Lower leg skin (tissue), 4 donors: ENCODE measurements around the gene SIGLEC14. TPM values are rescaled to one million over a fixed set of nuclear protein-coding genes. Genes with fewer than 3 reads are reported as not detected.

ENCODE experiments used
- DNase-seq, 2 donors: peaks; one replicate each; pipeline ENCODE4 v3.0.0-alpha.2; 2019; ENCODE audit warnings: low spot score in 2 of 2
- H3K4me3 ChIP-seq: fragments of 200-600 bp; sonication (generic); 2 replicates; pipeline ENCODE4 v1.5.1; 2017; ENCODE audit warnings: mild to moderate bottlenecking, low read depth; ENCODE audit not compliant: poor library complexity, severe bottlenecking
- POLR2A ChIP-seq, 2 donors: fragments of 450-650 bp; IDR thresholded peaks; one replicate each; pipeline ENCODE4 v1.6.1; 2016 to 2017; ENCODE audit warnings: antibody characterized with exemption in 2 of 2, mild to moderate bottlenecking in 1 of 2, moderate library complexity in 1 of 2
- WGBS, 2 donors: methylation state at CpG; one replicate each; pipeline ENCODE4 v1.1.5; 2018; 5-methylcytosine and 5-hydroxymethylcytosine counted together
- intact Hi-C: fragments of 100-400 bp; cut with DNase I; formaldehyde crosslinking; loops from one replicate; pipeline ENCODE4 v1.15.0; 2023; ENCODE audit warnings: low total_unique reads
- total RNA-seq, 4 donors: library from RNA; depleted of rRNA; stranded (reverse); fragments of >200 nt; gene quantifications; one replicate each; pipeline ENCODE4 v1.1.0, GENCODE V29; 2016
- TF ChIP-seq, protein P1 (sequence below), 3 donors: fragments of 450-650 bp; IDR thresholded peaks; one replicate each; pipeline ENCODE4 v1.5.1; 2016; ENCODE audit warnings: antibody characterized with exemption in 3 of 3, mild to moderate bottlenecking in 3 of 3, moderate library complexity in 2 of 3

Gene SIGLEC14
- total RNA-seq, 4 donors from 2014 or later, result 0.84 to 1.0 TPM; not detected in 2

DNA sequence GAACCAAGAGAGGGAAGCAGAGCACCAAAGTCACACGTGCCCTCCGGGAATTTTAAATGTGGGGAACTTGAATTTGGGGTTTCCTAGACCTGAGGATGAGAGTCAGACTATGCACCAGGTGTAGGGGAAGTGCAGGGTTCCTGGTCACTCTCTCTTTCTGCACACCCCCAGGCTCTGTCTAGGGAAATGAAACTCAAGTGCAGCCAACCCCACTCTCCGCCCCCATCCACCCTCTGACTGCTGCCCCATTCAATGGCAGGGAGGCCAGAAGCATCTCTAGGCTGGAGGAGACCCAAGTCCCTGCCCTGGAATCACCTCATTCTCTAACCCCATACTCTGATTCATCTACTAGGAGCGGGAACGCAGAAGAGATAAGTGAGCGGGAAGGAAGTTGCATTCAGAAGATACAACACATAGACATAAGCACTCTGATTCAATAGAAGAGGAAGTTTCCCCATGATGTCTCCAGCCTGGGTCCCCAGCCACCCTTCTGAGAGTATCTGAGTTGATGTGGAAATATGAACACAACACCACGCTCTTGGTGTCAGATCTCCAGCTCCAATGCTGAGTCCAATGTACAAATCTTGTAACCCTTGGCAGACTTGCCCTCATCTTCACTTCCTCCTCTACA lies 4.7 kb upstream of the SIGLEC14 start:
- intact Hi-C loops, result no loop called here
- DNase-seq, result no peak
- TF ChIP-seq POLR2A (IDR thresholded peaks at IDR 0.05), result no peak
- TF ChIP-seq, protein P1, sequence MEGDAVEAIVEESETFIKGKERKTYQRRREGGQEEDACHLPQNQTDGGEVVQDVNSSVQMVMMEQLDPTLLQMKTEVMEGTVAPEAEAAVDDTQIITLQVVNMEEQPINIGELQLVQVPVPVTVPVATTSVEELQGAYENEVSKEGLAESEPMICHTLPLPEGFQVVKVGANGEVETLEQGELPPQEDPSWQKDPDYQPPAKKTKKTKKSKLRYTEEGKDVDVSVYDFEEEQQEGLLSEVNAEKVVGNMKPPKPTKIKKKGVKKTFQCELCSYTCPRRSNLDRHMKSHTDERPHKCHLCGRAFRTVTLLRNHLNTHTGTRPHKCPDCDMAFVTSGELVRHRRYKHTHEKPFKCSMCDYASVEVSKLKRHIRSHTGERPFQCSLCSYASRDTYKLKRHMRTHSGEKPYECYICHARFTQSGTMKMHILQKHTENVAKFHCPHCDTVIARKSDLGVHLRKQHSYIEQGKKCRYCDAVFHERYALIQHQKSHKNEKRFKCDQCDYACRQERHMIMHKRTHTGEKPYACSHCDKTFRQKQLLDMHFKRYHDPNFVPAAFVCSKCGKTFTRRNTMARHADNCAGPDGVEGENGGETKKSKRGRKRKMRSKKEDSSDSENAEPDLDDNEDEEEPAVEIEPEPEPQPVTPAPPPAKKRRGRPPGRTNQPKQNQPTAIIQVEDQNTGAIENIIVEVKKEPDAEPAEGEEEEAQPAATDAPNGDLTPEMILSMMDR (IDR thresholded peaks at IDR 0.05), result no peak
- 72 to 74% methylated on average over 7 of the region's 7 CpGs for WGBS, 2 donors
- no peak overlapping the region for H3K4me3 ChIP-seq

DNA sequence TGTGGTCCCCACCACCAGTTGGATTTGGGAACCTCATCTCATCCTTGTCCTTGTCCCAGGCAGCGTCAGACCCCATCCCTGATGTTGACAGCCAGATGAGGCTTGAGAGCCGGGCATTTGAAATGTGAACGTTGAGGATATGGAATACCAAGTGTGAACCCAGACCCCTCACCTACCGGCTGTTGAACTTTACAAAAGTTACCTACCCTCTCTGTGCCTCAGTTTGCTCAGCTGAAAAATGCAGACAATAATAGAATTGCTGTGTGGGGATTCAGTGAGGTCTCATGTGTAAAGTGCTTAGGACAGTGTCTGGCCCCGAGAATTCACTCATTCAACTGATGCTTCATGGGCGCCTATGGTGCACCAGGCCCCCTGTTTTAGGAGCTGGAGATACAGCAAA lies 693 bp upstream of the SIGLEC14 start:
- DNase-seq, result no peak
- 87 to 94% methylated on average over 6 of the region's 6 CpGs for WGBS, 2 donors
- intact Hi-C loops, result no loop called here
- no peak overlapping the region for H3K4me3 ChIP-seq
- TF ChIP-seq POLR2A (IDR thresholded peaks at IDR 0.05), result no peak
- TF ChIP-seq, protein P1 (IDR thresholded peaks at IDR 0.05), result no peak

DNA sequence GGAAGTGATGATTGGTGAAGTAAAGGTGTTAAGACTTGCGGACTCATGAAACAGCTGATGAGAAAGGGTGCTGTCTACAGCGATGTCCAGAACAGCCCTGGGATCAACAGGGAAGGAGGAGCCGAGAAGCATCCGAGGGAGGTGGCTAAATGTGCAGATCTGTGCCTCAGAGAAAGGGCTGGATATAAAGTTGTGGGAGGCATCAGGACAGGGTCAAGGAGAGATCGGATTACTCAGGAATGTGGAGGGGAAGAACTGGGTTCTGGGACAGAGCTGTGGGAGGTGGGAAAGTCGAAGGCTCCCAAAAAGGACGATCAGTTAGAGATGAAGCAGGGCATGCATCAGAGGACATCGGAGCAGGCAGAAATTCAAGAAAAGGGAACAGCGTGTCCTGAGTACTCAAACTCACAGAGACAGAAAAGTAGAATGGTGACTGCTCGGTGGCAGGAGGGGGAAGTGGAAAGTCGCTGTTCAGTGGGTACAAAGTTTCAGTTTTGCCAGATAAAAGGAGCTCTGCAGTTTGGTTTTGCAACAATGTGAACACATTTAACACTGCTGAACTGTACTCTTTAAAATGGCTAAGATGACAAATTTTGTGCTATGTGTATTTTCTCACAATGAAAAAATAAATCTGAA lies 1.9 kb downstream of the SIGLEC14 start:
- TF ChIP-seq, protein P1 (IDR thresholded peaks at IDR 0.05), result no peak
- TF ChIP-seq POLR2A (IDR thresholded peaks at IDR 0.05), result no peak
- DNase-seq, result no peak
- intact Hi-C loops, result no loop called here
- H3K4me3 ChIP-seq, result no peak overlapping the region
- WGBS, 2 donors, result 41 to 47% methylated on average over 10 to 11 of the region's 11 CpGs

DNA sequence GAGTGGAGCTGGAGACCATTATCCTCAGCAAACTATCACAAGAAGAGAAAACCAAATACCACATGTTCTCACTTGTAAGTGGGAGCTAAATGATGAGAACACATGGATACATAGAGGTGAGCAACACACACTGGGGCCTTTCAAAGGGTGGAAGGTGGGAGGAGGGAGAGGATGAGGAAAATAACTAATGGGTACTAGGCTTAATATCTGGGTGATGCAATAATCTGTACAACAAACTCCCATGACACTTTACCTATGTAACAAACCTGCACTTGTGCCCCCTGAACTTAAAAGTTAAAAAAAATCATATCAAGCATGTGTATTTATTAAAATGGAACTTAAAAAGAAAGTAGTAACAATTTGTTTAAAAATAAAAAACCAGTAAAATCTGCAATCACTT lies 5.0 kb downstream of the SIGLEC14 start:
- TF ChIP-seq POLR2A (IDR thresholded peaks at IDR 0.05), result no peak
- TF ChIP-seq, protein P1 (IDR thresholded peaks at IDR 0.05), result no peak
- no peak for DNase-seq
- intact Hi-C loops, result no loop called here
- H3K4me3 ChIP-seq, result no peak overlapping the region

DNA sequence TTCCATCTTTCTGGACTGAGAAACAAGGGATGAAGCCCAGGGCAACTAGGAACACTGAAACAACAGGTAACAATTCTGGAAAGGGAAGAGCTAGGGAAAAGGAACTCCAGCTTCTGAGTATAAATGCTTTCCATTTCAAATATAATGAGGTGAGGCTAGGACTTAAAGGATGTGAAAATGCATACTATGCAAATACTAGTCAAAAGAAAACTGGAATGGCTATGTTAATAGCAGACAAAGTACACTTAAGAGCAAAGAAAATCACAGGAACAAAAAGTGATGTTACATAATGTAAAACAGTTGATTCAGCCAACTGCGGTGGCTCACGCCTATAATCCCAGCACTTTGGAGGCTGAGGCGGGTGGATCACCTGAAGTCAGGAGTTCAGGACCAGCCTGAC lies 6.2 kb downstream of the SIGLEC14 start:
- intact Hi-C loops, result no loop called here
- no peak for TF ChIP-seq POLR2A (IDR thresholded peaks at IDR 0.05)
- TF ChIP-seq, protein P1 (IDR thresholded peaks at IDR 0.05), result no peak
- WGBS, 2 donors, result 83 to 85% methylated on average over 3 of the region's 3 CpGs
- H3K4me3 ChIP-seq, result no peak overlapping the region
- DNase-seq, result no peak

DNA sequence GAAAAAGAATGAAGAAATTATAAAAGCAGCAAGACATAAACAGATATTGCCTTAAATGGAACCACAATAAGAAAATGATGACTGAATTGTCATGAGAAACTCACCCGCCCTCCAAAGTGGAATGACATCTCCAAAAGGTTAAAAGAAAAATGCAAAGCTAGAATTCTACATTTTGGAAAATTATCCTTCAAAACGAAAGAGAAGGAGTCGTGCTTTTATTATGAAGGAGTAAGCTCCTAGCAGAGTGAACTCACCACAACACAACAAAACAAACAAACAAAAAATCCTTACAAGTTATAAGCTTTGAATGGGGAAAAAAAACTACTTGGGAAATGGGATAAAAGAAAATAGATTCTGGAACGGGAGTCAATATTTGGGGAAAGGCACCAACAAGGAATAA lies 6.7 kb downstream of the SIGLEC14 start:
- H3K4me3 ChIP-seq, result no peak overlapping the region
- DNase-seq, result no peak
- intact Hi-C loops, result no loop called here
- WGBS, 2 donors, result 70 to 73% methylated on average over 4 of the region's 4 CpGs
- TF ChIP-seq, protein P1 (IDR thresholded peaks at IDR 0.05), result no peak
